ENCODE measurements around the gene CPNE2.

DNA sequence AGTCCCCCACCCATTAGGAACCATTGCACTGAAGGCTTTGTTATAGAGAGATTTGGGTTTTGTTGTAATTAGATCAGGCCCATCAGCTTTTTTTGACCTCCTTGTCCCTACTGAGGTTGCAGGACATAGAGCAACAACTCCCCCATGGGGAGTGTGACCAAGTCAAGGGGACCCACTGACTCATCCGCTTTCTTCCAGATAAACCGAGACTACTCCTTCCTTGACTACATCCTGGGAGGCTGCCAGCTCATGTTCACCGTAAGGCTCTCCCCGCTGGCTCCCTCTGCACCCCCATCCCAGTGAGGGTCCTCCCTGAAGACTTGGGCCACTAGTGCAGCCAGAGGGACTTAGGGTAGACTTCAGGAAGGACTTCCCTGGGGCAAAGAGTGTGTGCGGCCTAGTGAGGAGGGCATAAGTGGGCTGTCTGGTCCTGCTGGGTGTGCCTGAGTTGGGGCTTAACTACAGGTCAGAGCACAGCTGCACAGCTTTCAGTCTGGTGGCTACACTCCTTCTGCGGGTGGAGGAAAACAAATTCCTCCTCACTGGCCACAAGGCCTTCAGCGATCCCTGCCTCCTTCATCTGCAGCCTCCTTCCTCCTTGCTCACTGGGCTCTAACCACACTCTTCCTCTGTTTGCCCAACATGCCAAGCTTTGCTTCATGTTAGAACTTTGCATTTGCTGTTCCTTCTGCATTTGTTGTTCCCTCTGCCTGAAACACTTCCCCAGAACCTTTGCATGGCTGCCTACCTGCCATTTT lies 31.0 kb downstream of the CPNE2 start:
- TF ChIP-seq, protein P1, sequence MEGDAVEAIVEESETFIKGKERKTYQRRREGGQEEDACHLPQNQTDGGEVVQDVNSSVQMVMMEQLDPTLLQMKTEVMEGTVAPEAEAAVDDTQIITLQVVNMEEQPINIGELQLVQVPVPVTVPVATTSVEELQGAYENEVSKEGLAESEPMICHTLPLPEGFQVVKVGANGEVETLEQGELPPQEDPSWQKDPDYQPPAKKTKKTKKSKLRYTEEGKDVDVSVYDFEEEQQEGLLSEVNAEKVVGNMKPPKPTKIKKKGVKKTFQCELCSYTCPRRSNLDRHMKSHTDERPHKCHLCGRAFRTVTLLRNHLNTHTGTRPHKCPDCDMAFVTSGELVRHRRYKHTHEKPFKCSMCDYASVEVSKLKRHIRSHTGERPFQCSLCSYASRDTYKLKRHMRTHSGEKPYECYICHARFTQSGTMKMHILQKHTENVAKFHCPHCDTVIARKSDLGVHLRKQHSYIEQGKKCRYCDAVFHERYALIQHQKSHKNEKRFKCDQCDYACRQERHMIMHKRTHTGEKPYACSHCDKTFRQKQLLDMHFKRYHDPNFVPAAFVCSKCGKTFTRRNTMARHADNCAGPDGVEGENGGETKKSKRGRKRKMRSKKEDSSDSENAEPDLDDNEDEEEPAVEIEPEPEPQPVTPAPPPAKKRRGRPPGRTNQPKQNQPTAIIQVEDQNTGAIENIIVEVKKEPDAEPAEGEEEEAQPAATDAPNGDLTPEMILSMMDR (optimal IDR thresholded peaks at IDR 0.05 in 1 of 3, IDR thresholded peaks at IDR 0.05 in 1 of 3, conservative IDR thresholded peaks at IDR 0.05 in 1 of 3; ENCODE audit: extremely low read depth in 1 of 3, insufficient read depth in 2 of 3, low read length in 3 of 3) = no peak
- TF ChIP-seq EZH2 (IDR thresholded peaks at IDR 0.05; ENCODE audit: low read length) = no peak

All from keratinocyte (primary cell).